NT2/D1 (cell line): ENCODE measurements around the gene PRKN.

Source experiments
- YY1 ChIP-seq: IDR thresholded peaks from 2 replicates; pipeline ENCODE4 v1.6.1; 2011; ENCODE audit not compliant: insufficient read length, insufficient read depth
- ZNF274 ChIP-seq: IDR thresholded peaks from 2 replicates; pipeline ENCODE4 v1.6.1; 2011; ENCODE audit warnings: mild to moderate bottlenecking, low read depth, low read length

- TF ChIP-seq YY1 (no peak), ZNF274 (no peak)
Observed at GRCh38 chr6:161368514-161368913, 1359.1 kb downstream of the PRKN start.
